Left ventricle myocardium superior (tissue), 1 donor: ENCODE measurements around the gene SNAPC2. TPM values are rescaled to one million over a fixed set of nuclear protein-coding genes. Genes with fewer than 3 reads are reported as not detected.

Experiments used
- total RNA-seq: library from RNA; stranded (reverse); fragmentation: NEBNext Ultra II Directional; extraction: Animal tissue kit (Norgen Biotek cat#: 25700); gene quantifications from one replicate; pipeline ENCODE4 v1.2.1, GENCODE V29; 2021
- donor health status: DM: no; HTN: yes; CAD: no; lungs with severe emphysema.

Gene SNAPC2
- total RNA-seq, 1 donor from 2014 or later = 9.7 TPM

Other genes starting within 250 kb of the SNAPC2 start
- 0.72 TPM for gene MCEMP1, start 243.2 kb upstream of the SNAPC2 start, total RNA-seq
- gene TRAPPC5, start 239.5 kb upstream of the SNAPC2 start, total RNA-seq = 111 TPM
- 0.17 TPM for gene FCER2, start 218.2 kb upstream of the SNAPC2 start, total RNA-seq
- 0.42 TPM for gene CLEC4G, start 188.2 kb upstream of the SNAPC2 start, total RNA-seq
- gene CD209, start 172.8 kb upstream of the SNAPC2 start, total RNA-seq = 10.0 TPM
- not detected for gene CLEC4M, start 157.1 kb upstream of the SNAPC2 start, total RNA-seq
- 23.5 TPM for gene EVI5L, start 90.1 kb upstream of the SNAPC2 start, total RNA-seq
- gene PRR36, start 45.9 kb upstream of the SNAPC2 start, total RNA-seq = 0.15 TPM
- gene LRRC8E, start 31.8 kb upstream of the SNAPC2 start, total RNA-seq = 3.1 TPM
- 30.4 TPM for gene MAP2K7, start 16.5 kb upstream of the SNAPC2 start, total RNA-seq
- gene TGFBR3L, start 5.5 kb upstream of the SNAPC2 start, total RNA-seq = 11.4 TPM
- 0.20 TPM for gene CTXN1, start 5.8 kb downstream of the SNAPC2 start, total RNA-seq
- 115 TPM for gene TIMM44, start 23.3 kb downstream of the SNAPC2 start, total RNA-seq
- gene ELAVL1, start 85.3 kb downstream of the SNAPC2 start, total RNA-seq = 53.3 TPM
- gene CCL25, start 132.4 kb downstream of the SNAPC2 start, total RNA-seq = not detected
- gene FBN3, start 229.3 kb downstream of the SNAPC2 start, total RNA-seq = not detected